ENCODE data around the gene TFAP2E.

DNA sequence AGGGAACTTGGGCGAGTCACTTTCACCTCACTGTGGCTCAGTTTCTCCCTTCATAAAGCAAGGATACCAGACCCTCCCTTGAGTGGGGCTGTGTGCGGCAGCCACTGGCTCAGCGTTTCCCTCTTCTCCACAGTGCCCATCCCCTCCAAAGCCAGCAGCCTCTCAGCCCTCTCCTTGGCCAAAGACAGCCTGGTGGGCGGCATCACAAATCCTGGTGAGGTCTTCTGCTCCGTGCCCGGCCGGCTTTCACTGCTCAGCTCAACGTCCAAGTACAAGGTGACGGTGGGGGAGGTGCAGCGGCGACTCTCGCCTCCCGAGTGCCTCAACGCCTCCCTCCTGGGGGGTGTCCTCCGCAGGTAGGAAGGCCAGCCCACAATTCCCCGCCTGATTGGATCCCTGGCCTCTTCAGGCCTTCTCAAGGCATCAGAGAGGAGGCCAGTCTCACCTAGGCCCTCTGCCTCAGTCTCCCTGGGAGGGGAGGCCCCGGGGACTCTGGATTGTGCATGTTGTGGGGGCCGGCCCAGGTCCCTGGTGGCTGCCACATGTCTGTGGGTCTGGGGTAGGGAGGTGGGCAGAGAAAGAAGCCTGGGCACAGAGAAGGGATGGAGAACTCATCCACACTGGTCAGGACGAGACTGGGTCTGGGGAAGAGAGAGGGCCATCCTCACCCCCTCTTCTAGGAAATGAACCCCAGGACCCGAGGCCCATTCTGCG, 15.2 kb downstream of the TFAP2E start:
- TF ChIP-seq POLR2A (IDR thresholded peaks at IDR 0.05; ENCODE audit: extremely low read depth, insufficient read length): no peak
- TF ChIP-seq, protein P1, sequence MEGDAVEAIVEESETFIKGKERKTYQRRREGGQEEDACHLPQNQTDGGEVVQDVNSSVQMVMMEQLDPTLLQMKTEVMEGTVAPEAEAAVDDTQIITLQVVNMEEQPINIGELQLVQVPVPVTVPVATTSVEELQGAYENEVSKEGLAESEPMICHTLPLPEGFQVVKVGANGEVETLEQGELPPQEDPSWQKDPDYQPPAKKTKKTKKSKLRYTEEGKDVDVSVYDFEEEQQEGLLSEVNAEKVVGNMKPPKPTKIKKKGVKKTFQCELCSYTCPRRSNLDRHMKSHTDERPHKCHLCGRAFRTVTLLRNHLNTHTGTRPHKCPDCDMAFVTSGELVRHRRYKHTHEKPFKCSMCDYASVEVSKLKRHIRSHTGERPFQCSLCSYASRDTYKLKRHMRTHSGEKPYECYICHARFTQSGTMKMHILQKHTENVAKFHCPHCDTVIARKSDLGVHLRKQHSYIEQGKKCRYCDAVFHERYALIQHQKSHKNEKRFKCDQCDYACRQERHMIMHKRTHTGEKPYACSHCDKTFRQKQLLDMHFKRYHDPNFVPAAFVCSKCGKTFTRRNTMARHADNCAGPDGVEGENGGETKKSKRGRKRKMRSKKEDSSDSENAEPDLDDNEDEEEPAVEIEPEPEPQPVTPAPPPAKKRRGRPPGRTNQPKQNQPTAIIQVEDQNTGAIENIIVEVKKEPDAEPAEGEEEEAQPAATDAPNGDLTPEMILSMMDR (IDR thresholded peaks at IDR 0.05; ENCODE audit: low read depth, low read length): no peak

All from NB4 (cell line).